ENCODE measurements around the gene TARP.
"Not testable (repeated sequence)": the region's sequence is repeated elsewhere in the genome, so short reads cannot be mapped to it uniquely, and the experiment has no call there.

Gene TARP

GRCh38 chr7:38259157-38259556 lies 14.3 kb downstream of the TARP start:
- not testable (repeated sequence) for DNase-seq

GRCh38 chr7:38257350-38257677 lies 16.1 kb downstream of the TARP start:
- no peak for DNase-seq

- not testable (repeated sequence) for DNase-seq
Measured at GRCh38 chr7:38249849-38250248, 23.6 kb downstream of the TARP start.

- no peak for DNase-seq
Measured at GRCh38 chr7:38248069-38248567, 25.3 kb downstream of the TARP start.

- peak; percentile 43 for DNase-seq
Measured at GRCh38 chr7:38245409-38245977, 27.9 kb downstream of the TARP start.

- no peak for DNase-seq
Measured at GRCh38 chr7:38244516-38244915, 28.9 kb downstream of the TARP start.

GRCh38 chr7:38243345-38243744 lies 30.1 kb downstream of the TARP start:
- DNase-seq: not testable (repeated sequence)

- DNase-seq: peak; percentile 37
Measured at GRCh38 chr7:38242814-38243213, 30.6 kb downstream of the TARP start.

GRCh38 chr7:38241071-38241470 lies 32.4 kb downstream of the TARP start:
- no peak for DNase-seq

GRCh38 chr7:38239129-38239528 lies 34.3 kb downstream of the TARP start:
- not testable (repeated sequence) for DNase-seq

GRCh38 chr7:38235606-38236005 lies 37.8 kb downstream of the TARP start:
- no peak for DNase-seq

GRCh38 chr7:38234759-38235158 lies 38.7 kb downstream of the TARP start:
- not testable (repeated sequence) for DNase-seq

- peak; percentile 87 for DNase-seq
Measured at GRCh38 chr7:38232502-38233366, 40.7 kb downstream of the TARP start.

GRCh38 chr7:38229884-38230642 lies 43.4 kb downstream of the TARP start:
- DNase-seq: no peak

GRCh38 chr7:38229386-38229785 lies 44.0 kb downstream of the TARP start:
- no peak for DNase-seq

GRCh38 chr7:38224392-38224791 lies 49.0 kb downstream of the TARP start:
- no peak for DNase-seq

GRCh38 chr7:38223306-38223705 lies 50.1 kb downstream of the TARP start:
- DNase-seq: no peak

- peak; percentile 82 for DNase-seq
Measured at GRCh38 chr7:38222481-38223096, 50.8 kb downstream of the TARP start.

- peak; percentile 52 for DNase-seq
Measured at GRCh38 chr7:38220452-38220851, 53.0 kb downstream of the TARP start.

- no peak for DNase-seq
Measured at GRCh38 chr7:38217672-38218071, 55.8 kb downstream of the TARP start.

GRCh38 chr7:38215735-38216670 lies 57.4 kb downstream of the TARP start:
- peak; percentile 84 for DNase-seq

- no peak for DNase-seq
Measured at GRCh38 chr7:38215115-38215514, 58.3 kb downstream of the TARP start.

Data from CD4-positive, alpha-beta T cell treated with Interleukin-10 for 1 hour (primary cell).